DND-41 (cell line): ENCODE results near the gene AP1M1.
A peak's percentile ranks its signal among the peaks of the same experiment; 100 is the strongest.

Experiments used
- ATAC-seq: fragments of 200-7000 bp; cut with Tn5 transposase; 3 replicates; pipeline ENCODE4 v1.9.1; 2021; ENCODE audit warnings: low read depth; ENCODE audit not compliant: insufficient read depth
- DNase-seq: peaks from one replicate; pipeline ENCODE4 v3.0.0-alpha.2; 2020
- H2AFZ ChIP-seq: 2 replicates; pipeline ENCODE4 v1.6.0; 2012; ENCODE audit warnings: low read depth, low read length
- H3K27ac ChIP-seq: 2 replicates; pipeline ENCODE4 v1.5.1; 2012; ENCODE audit warnings: low read length, inconsistent platforms
- H3K27me3 ChIP-seq: fragments of 200-600 bp; sonication (generic); 2 replicates; pipeline ENCODE4 v1.6.0; 2012; ENCODE audit warnings: low read length, mild to moderate bottlenecking, inconsistent platforms; ENCODE audit not compliant: insufficient read depth, poor library complexity
- H3K36me3 ChIP-seq: 2 replicates; pipeline ENCODE4 v1.5.1; 2012; ENCODE audit warnings: low read length, inconsistent platforms; ENCODE audit not compliant: insufficient read depth
- H3K4me1 ChIP-seq: 2 replicates; pipeline ENCODE4 v1.5.1; 2012; ENCODE audit warnings: mild to moderate bottlenecking, low read length; ENCODE audit not compliant: insufficient read depth
- H3K4me2 ChIP-seq: 2 replicates; pipeline ENCODE4 v1.6.0; 2012; ENCODE audit warnings: mild to moderate bottlenecking, moderate library complexity, low read length, inconsistent platforms; ENCODE audit not compliant: insufficient read depth
- H3K4me3 ChIP-seq, 2 experiments: fragments of 200-600 bp in 1 of 2; shearing (Covaris generic) in 1 of 2; 2 replicates each; pipeline ENCODE4 v1.5.1; 2012 to 2016; ENCODE audit warnings: inconsistent platforms in 2 of 2, low read length in 2 of 2, mild to moderate bottlenecking in 2 of 2, low read depth in 1 of 2, moderate library complexity in 1 of 2
- H3K79me2 ChIP-seq: 2 replicates; pipeline ENCODE4 v1.6.0; 2012; ENCODE audit warnings: low read length, inconsistent platforms; ENCODE audit not compliant: insufficient read depth
- H3K9ac ChIP-seq: 2 replicates; pipeline ENCODE4 v1.6.0; 2012; ENCODE audit warnings: low read depth, mild to moderate bottlenecking, inconsistent platforms, low read length, moderate library complexity
- H3K9me3 ChIP-seq: 2 replicates; pipeline ENCODE4 v1.5.1; 2012; ENCODE audit warnings: low read length, moderate library complexity, mild to moderate bottlenecking, inconsistent platforms; ENCODE audit not compliant: insufficient read depth, severe bottlenecking
- H4K20me1 ChIP-seq: 2 replicates; pipeline ENCODE4 v1.6.0; 2012; ENCODE audit warnings: low read length; ENCODE audit not compliant: insufficient read depth
- CTCF ChIP-seq: IDR thresholded peaks from 2 replicates; pipeline ENCODE4 v1.5.1; 2012; ENCODE audit warnings: borderline replicate concordance, low read length, moderate library complexity, mild to moderate bottlenecking; ENCODE audit not compliant: poor library complexity, severe bottlenecking; ENCODE audit errors: extremely low read depth
- EZH2 ChIP-seq: IDR thresholded peaks from 3 replicates; pipeline ENCODE4 v1.6.1; 2012; ENCODE audit warnings: borderline replicate concordance, low read depth, mild to moderate bottlenecking, moderate library complexity, low read length, inconsistent platforms; ENCODE audit not compliant: severe bottlenecking

Gene AP1M1

GRCh38 chr19:16205205-16206045 lies 7.7 kb downstream of the AP1M1 start:
- H3K4me3 ChIP-seq: no peak overlapping the region
- H3K27ac ChIP-seq: no peak overlapping the region
- peaks cover 93% of the 10 kb centered on the region for H3K36me3 ChIP-seq
- no peaks in the 10 kb centered on the region for H3K27me3 ChIP-seq
- H3K79me2 ChIP-seq: peaks cover 35% of the 10 kb centered on the region
- no peaks in the 10 kb centered on the region for H3K9me3 ChIP-seq
- H3K9ac ChIP-seq: no peak overlapping the region
- DNase-seq: no peak
- no peak for ATAC-seq
- H2AFZ ChIP-seq: no peak overlapping the region
- H4K20me1 ChIP-seq: peaks cover 59% of the 10 kb centered on the region
- TF ChIP-seq EZH2 (no peak), CTCF (no peak)
- H3K4me2 ChIP-seq: no peak overlapping the region
- 0 out of 2 replicates have a peak, but pooled peaks cover 2% of the 10 kb centered on the region for H3K4me1 ChIP-seq

GRCh38 chr19:16206046-16206605 lies 8.4 kb downstream of the AP1M1 start:
- no peaks in the 10 kb centered on the region for H3K9me3 ChIP-seq
- H3K4me1 ChIP-seq: no peaks in the 10 kb centered on the region
- no peak overlapping the region for H2AFZ ChIP-seq
- peaks cover 34% of the 10 kb centered on the region for H3K79me2 ChIP-seq
- H3K9ac ChIP-seq: no peak overlapping the region
- H3K4me2 ChIP-seq: no peak overlapping the region
- DNase-seq (no peak), ATAC-seq (no peak)
- H3K36me3 ChIP-seq: peaks cover 93% of the 10 kb centered on the region
- no peaks in the 10 kb centered on the region for H3K27me3 ChIP-seq
- TF ChIP-seq EZH2 (no peak), CTCF (no peak)
- H4K20me1 ChIP-seq: peaks cover 52% of the 10 kb centered on the region
- H3K27ac ChIP-seq: no peak overlapping the region
- no peak overlapping the region for H3K4me3 ChIP-seq

- Histone ChIP-seq H3K36me3 (peaks cover 94% of the 10 kb centered on the region), H3K79me2 (peaks cover 33% of the 10 kb centered on the region), H3K27ac (no peak overlapping the region), H4K20me1 (peaks cover 51% of the 10 kb centered on the region), H3K9ac (no peak overlapping the region), H3K4me1 (no peaks in the 10 kb centered on the region), H3K9me3 (no peaks in the 10 kb centered on the region), H3K4me2 (no peak overlapping the region), H2AFZ (no peak overlapping the region), H3K4me3 (no peak overlapping the region), H3K27me3 (no peaks in the 10 kb centered on the region)
- DNase-seq (no peak), ATAC-seq (peak; percentile 5; the same call in 1 of the 3 replicates)
- TF ChIP-seq EZH2: no peak
- TF ChIP-seq CTCF: no peak
These were observed 8.9 kb downstream of the AP1M1 start for GRCh38 chr19:16206637-16207036.
